ENCODE data around the gene PCDHB13. TPM values are rescaled to one million over a fixed set of nuclear protein-coding genes. Genes with fewer than 3 reads are reported as not detected.
"Not testable (repeated sequence)": the region's sequence is repeated elsewhere in the genome, so short reads cannot be mapped to it uniquely, and the experiment has no call there.

PCDHB13 gene
- total RNA-seq, 4 donors from 2014 or later, result 0.40 to 2.1 (median 0.69) TPM

DNA sequence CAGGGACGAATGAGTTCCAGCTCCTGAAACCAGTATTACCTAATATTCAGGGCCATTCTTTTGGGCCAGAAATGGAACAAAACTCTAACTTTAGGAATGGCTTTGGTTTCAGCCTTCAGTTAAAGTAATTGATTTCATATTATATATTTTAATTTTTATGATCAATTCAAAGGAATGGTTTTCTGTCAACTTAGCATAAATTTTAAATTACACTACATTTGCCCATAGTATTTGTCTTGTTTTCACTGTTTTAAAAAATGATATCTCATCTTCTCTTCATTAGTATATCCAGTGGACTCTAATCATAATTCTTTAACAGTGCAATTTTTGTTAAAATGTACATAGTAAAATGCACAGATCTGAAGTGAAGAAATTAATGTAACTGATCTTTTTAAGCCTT lies 33.4 kb upstream of the PCDHB13 start:
- Histone ChIP-seq H3K27ac (no peak overlapping the region), H3K36me3 (no peaks in the 10 kb centered on the region), H3K4me1 (no peaks in the 10 kb centered on the region), H3K9me3 (peaks cover 0 to 17% (median 11%) of the 10 kb centered on the region in 3 donors), H3K4me3 (no peak overlapping the region), H3K27me3 (peaks cover 0 to 48% (median 26%) of the 10 kb centered on the region in 3 donors)
- TF ChIP-seq POLR2A (IDR thresholded peaks at IDR 0.05), result no peak
- TF ChIP-seq, protein P1, sequence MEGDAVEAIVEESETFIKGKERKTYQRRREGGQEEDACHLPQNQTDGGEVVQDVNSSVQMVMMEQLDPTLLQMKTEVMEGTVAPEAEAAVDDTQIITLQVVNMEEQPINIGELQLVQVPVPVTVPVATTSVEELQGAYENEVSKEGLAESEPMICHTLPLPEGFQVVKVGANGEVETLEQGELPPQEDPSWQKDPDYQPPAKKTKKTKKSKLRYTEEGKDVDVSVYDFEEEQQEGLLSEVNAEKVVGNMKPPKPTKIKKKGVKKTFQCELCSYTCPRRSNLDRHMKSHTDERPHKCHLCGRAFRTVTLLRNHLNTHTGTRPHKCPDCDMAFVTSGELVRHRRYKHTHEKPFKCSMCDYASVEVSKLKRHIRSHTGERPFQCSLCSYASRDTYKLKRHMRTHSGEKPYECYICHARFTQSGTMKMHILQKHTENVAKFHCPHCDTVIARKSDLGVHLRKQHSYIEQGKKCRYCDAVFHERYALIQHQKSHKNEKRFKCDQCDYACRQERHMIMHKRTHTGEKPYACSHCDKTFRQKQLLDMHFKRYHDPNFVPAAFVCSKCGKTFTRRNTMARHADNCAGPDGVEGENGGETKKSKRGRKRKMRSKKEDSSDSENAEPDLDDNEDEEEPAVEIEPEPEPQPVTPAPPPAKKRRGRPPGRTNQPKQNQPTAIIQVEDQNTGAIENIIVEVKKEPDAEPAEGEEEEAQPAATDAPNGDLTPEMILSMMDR (IDR thresholded peaks at IDR 0.05 in 4 of 5, conservative IDR thresholded peaks at IDR 0.05 in 1 of 5), result no peak
- in situ Hi-C loops (cut with MboI; ENCODE audit: low sequenced_read_pairs in 4 of 4), result no loop called here
- intact Hi-C loops (cut with DNase I; ENCODE audit: low total_unique reads), result no loop called here
- DNase-seq (no peak), ATAC-seq (no peak)

DNA sequence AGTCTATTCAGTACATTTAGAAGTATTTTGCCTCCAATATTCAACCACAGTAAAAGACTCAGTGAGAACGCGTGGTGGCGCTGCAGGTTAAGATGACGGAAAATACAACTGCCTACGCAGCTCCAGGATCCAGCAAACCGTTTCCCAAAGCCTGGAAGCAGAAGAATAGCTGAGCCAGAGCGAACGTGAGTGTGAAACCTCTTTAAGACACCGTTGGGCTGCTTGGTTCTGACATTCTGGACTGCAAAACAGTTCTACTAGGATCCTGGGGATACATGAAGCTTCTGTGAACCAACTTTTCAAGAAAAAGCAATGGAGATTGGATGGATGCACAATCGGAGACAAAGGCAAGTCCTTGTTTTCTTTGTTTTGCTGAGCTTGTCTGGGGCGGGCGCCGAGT lies 31.5 kb upstream of the PCDHB13 start, which contains the start of gene PCDHB16:
TSS of gene PCDHB16 (plus strand) at position 140 of the 400 bp plus-strand sequence. CDS start at position 313, 173 bp downstream.
- no peaks in the 10 kb centered on the region for H3K36me3 ChIP-seq
- H3K9me3 ChIP-seq, result peaks cover 5 to 10% (median 7%) of the 10 kb centered on the region in 3 donors
- DNase-seq, result no peak
- in situ Hi-C loops (cut with MboI; ENCODE audit: low sequenced_read_pairs in 4 of 4), result no loop called here
- H3K27me3 ChIP-seq, result peaks cover 0 to 33% (median 14%) of the 10 kb centered on the region in 3 donors
- H3K4me3 ChIP-seq, result peak within 1 kb of the TSS; percentile 35 to 45 (median 38)
- intact Hi-C loops (cut with DNase I; ENCODE audit: low total_unique reads), result no loop called here
- H3K27ac ChIP-seq, result peak within 1 kb of the TSS in 1 of 4 donors; percentile 25
- no peak for TF ChIP-seq POLR2A (IDR thresholded peaks at IDR 0.05)
- TF ChIP-seq, protein P1 (IDR thresholded peaks at IDR 0.05 in 4 of 5, conservative IDR thresholded peaks at IDR 0.05 in 1 of 5), result peak in 1 of 5 experiments; percentile 25
- peak in 1 of 2 donors; percentile 27 for ATAC-seq
- H3K4me1 ChIP-seq, result no peaks in the 10 kb centered on the region

GRCh38 chr5:141184117-141184855 lies 29.4 kb upstream of the PCDHB13 start:
- intact Hi-C loops (cut with DNase I; ENCODE audit: low total_unique reads); H3K36me3 ChIP-seq; in situ Hi-C loops (cut with MboI; ENCODE audit: low sequenced_read_pairs in 4 of 4); ATAC-seq; H3K27ac ChIP-seq; DNase-seq; H3K4me1 ChIP-seq; H3K9me3 ChIP-seq: not testable (repeated sequence)
- H3K4me3 ChIP-seq, result peak overlapping the region in 1 of 4 donors; percentile 31
- peaks cover 0 to 16% (median 6%) of the 10 kb centered on the region in 3 donors for H3K27me3 ChIP-seq

- Histone ChIP-seq H3K27me3 (peaks cover 0 to 11% (median 3%) of the 10 kb centered on the region in 3 donors), H3K27ac (no peak within 1 kb of the TSS), H3K9me3 (peaks cover 4 to 5% (median 5%) of the 10 kb centered on the region in 3 donors), H3K36me3 (no peaks in the 10 kb centered on the region), H3K4me1 (no peaks in the 10 kb centered on the region), H3K4me3 (peak within 1 kb of the TSS in 1 of 4 donors; percentile 25)
- DNase-seq (no peak), ATAC-seq (no peak)
- intact Hi-C loops (cut with DNase I; ENCODE audit: low total_unique reads) (no loop called here), in situ Hi-C loops (cut with MboI; ENCODE audit: low sequenced_read_pairs in 4 of 4) (no loop called here)
- TF ChIP-seq POLR2A (IDR thresholded peaks at IDR 0.05), result no peak
- TF ChIP-seq, protein P1 (IDR thresholded peaks at IDR 0.05 in 4 of 5, conservative IDR thresholded peaks at IDR 0.05 in 1 of 5), result no peak
These were observed 26.7 kb upstream of the PCDHB13 start, which contains the start of gene PCDHB9 for GRCh38 chr5:141186897-141187512. Gene PCDHB9, plus strand, starts transcription at chr5:141187161. Its CDS starts 158 bp downstream, at chr5:141187319.

DNA sequence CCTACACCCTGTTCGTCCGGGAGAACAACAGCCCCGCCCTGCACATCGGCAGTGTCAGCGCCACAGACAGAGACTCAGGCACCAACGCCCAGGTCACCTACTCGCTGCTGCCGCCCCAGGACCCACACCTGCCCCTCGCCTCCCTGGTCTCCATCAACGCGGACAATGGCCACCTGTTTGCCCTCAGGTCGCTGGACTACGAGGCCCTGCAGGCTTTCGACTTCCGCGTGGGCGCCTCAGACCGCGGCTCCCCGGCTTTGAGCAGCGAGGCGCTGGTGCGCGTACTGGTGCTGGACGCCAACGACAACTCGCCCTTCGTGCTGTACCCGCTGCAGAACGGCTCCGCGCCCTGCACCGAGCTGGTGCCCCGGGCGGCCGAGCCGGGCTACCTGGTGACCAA lies 25.0 kb upstream of the PCDHB13 start:
- in situ Hi-C loops (cut with MboI; ENCODE audit: low sequenced_read_pairs in 4 of 4); H3K4me1 ChIP-seq; H3K27ac ChIP-seq; DNase-seq; intact Hi-C loops (cut with DNase I; ENCODE audit: low total_unique reads); H3K9me3 ChIP-seq; H3K36me3 ChIP-seq; H3K4me3 ChIP-seq; ATAC-seq: not testable (repeated sequence)
- peaks cover 0 to 11% (median 3%) of the 10 kb centered on the region in 3 donors for H3K27me3 ChIP-seq

DNA sequence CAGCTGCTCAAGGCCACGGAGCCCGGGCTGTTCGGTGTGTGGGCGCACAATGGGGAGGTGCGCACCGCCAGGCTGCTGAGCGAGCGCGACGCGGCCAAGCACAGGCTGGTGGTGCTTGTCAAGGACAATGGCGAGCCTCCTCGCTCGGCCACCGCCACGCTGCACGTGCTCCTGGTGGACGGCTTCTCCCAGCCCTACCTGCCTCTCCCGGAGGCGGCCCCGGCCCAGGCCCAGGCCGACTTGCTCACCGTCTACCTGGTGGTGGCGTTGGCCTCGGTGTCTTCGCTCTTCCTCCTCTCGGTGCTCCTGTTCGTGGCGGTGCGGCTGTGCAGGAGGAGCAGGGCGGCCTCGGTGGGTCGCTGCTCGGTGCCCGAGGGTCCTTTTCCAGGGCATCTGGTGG lies 24.6 kb upstream of the PCDHB13 start:
- H3K4me1 ChIP-seq; H3K27ac ChIP-seq; H3K36me3 ChIP-seq; H3K9me3 ChIP-seq; intact Hi-C loops (cut with DNase I; ENCODE audit: low total_unique reads); ATAC-seq; H3K4me3 ChIP-seq; DNase-seq; in situ Hi-C loops (cut with MboI; ENCODE audit: low sequenced_read_pairs in 4 of 4): not testable (repeated sequence)
- peaks cover 0 to 11% (median 3%) of the 10 kb centered on the region in 3 donors for H3K27me3 ChIP-seq
